SH-SY5Y (cell line): ENCODE data around the gene CC2D1A.

Source experiments
- GATA2 ChIP-seq: IDR thresholded peaks from 2 replicates; pipeline ENCODE4 v1.6.1; 2011; ENCODE audit warnings: mild to moderate bottlenecking, low read depth, low read length
- GATA3 ChIP-seq: IDR thresholded peaks from 2 replicates; pipeline ENCODE4 v1.6.1; 2011; ENCODE audit warnings: low read depth, mild to moderate bottlenecking, low read length, moderate library complexity

GRCh38 chr19:13887517-13887916 is 18.5 kb upstream of the CC2D1A start:
- no peak for TF ChIP-seq GATA2
- TF ChIP-seq GATA3 = no peak
